Left colon (tissue), 2 donors: ENCODE data around the gene TMEM9. TPM values are rescaled to one million over a fixed set of nuclear protein-coding genes. Genes with fewer than 3 reads are reported as not detected.

Experiments used
- ATAC-seq: fragments of 200-7000 bp; cut with Tn5 transposase; one replicate; pipeline ENCODE4 v1.9.1; 2020; ENCODE audit warnings: mild to moderate bottlenecking, moderate library complexity
- DNase-seq, 2 donors: peaks; one replicate each; pipeline ENCODE4 v3.0.0-alpha.2; 2020
- intact Hi-C, 2 donors: fragments of 100-400 bp; cut with DNase I in 1 of 2; cut with micrococcal nuclease in 1 of 2; formaldehyde crosslinking; loops; one replicate each; pipeline versions ENCODE4 v1.11.2 to v1.14.0; 2022; cut with DNase I, micrococcal nuclease
- total RNA-seq, 2 donors: library from RNA; stranded (reverse); fragmentation: NEBNext Ultra II Directional; extraction: Animal tissue kit (Norgen Biotek cat#: 25700); gene quantifications; one replicate each; pipeline ENCODE4 v1.2.1, GENCODE V29; 2021
- donor health status: DM: no; HTN: no; CAD: no.
- donor health status: DM: yes; HTN: yes; CAD: no.

Gene TMEM9
- total RNA-seq, 2 donors from 2014 or later, result 23.4 to 29.3 TPM

- intact Hi-C loops, result loop anchor here in 1 of 2 donors (10.0 kb wide), 1 partner anchor 141 kb away; no protein-coding TSS in a partner anchor
- no peak for DNase-seq
- ATAC-seq, result no peak
These were observed 38.8 kb downstream of the TMEM9 start for GRCh38 chr1:201115390-201115937.

- peak; percentile 88 to 90 for DNase-seq
- intact Hi-C loops, result loop anchor here in 1 of 2 donors (10.0 kb wide), 1 partner anchor 140 kb away; no protein-coding TSS in a partner anchor
- peak; percentile 97 for ATAC-seq
These were observed 39.8 kb downstream of the TMEM9 start for GRCh38 chr1:201114245-201115131.

- ATAC-seq, result no peak
- intact Hi-C loops, result loop anchor here in 1 of 2 donors (10.0 kb wide), 1 partner anchor 139 kb away; no protein-coding TSS in a partner anchor
- no peak for DNase-seq
These were observed 40.6 kb downstream of the TMEM9 start for GRCh38 chr1:201113451-201114244.

- intact Hi-C loops, result loop anchor here in 1 of 2 donors (10.0 kb wide), 1 partner anchor 138 kb away; no protein-coding TSS in a partner anchor
- no peak for ATAC-seq
- no peak for DNase-seq
These were observed 41.3 kb downstream of the TMEM9 start for GRCh38 chr1:201112926-201113325.

GRCh38 chr1:201112173-201112731 lies 42.0 kb downstream of the TMEM9 start, which contains the start of gene CACNA1S:
Gene CACNA1S (minus strand): TSS chr1:201112426. CDS start chr1:201112339, 87 bp downstream.
- DNase-seq, result no peak
- intact Hi-C loops, result loop anchor here in 1 of 2 donors (10.0 kb wide), 1 partner anchor 137 kb away; no protein-coding TSS in a partner anchor
- ATAC-seq, result no peak

- ATAC-seq (no peak), DNase-seq (no peak)
- intact Hi-C loops, result loop anchor here in 1 of 2 donors (10.0 kb wide), 1 partner anchor 137 kb away; no protein-coding TSS in a partner anchor
These were observed 42.6 kb downstream of the TMEM9 start for GRCh38 chr1:201111672-201112071.

- DNase-seq (no peak), ATAC-seq (no peak)
- intact Hi-C loops, result loop anchor here in 1 of 2 donors (10.0 kb wide), 1 partner anchor 136 kb away; no protein-coding TSS in a partner anchor
These were observed 43.1 kb downstream of the TMEM9 start for GRCh38 chr1:201111156-201111555.

- intact Hi-C loops, result loop anchor here in 1 of 2 donors (10.0 kb wide), 1 partner anchor 136 kb away; no protein-coding TSS in a partner anchor
- ATAC-seq (no peak), DNase-seq (no peak)
These were observed 43.7 kb downstream of the TMEM9 start for GRCh38 chr1:201110616-201111015.

- ATAC-seq (no peak), DNase-seq (no peak)
- intact Hi-C loops, result loop anchor here in 1 of 2 donors (10.0 kb wide), 1 partner anchor 135 kb away; no protein-coding TSS in a partner anchor
These were observed 44.1 kb downstream of the TMEM9 start for GRCh38 chr1:201110138-201110537.

- intact Hi-C loops, result loop anchor here (5.0 to 10.0 kb wide), 2 partner anchors 135 to 137 kb away; no protein-coding TSS in a partner anchor
- ATAC-seq, result no peak
- DNase-seq, result no peak
These were observed 44.6 kb downstream of the TMEM9 start for GRCh38 chr1:201109651-201110050.

GRCh38 chr1:201108614-201109013 lies 45.7 kb downstream of the TMEM9 start:
- DNase-seq, result no peak
- no peak for ATAC-seq

GRCh38 chr1:201105688-201106087 lies 48.6 kb downstream of the TMEM9 start:
- intact Hi-C loops, result loop anchor here in 1 of 2 donors (5.0 kb wide), 1 partner anchor 133 kb away; no protein-coding TSS in a partner anchor
- no peak for DNase-seq
- no peak for ATAC-seq

More at GRCh38 chr1:201108614-201109013, 45.7 kb downstream of the TMEM9 start:
- intact Hi-C loops, result loop anchor here in 1 of 2 donors (5.0 kb wide), 1 partner anchor 136 kb away; no protein-coding TSS in a partner anchor

- ATAC-seq (no peak), DNase-seq (no peak)
- intact Hi-C loops, result no loop called here
These were observed 50.1 kb downstream of the TMEM9 start for GRCh38 chr1:201104141-201104540.

GRCh38 chr1:201103666-201104065 lies 50.6 kb downstream of the TMEM9 start:
- DNase-seq (no peak), ATAC-seq (no peak)
- intact Hi-C loops, result no loop called here

- ATAC-seq, result no peak
- no peak for DNase-seq
- intact Hi-C loops, result no loop called here
These were observed 53.9 kb downstream of the TMEM9 start for GRCh38 chr1:201100169-201100930.

GRCh38 chr1:201098992-201099677 lies 55.1 kb downstream of the TMEM9 start:
- ATAC-seq, result no peak
- intact Hi-C loops, result no loop called here
- DNase-seq, result no peak
